Caco-2 (cell line): ENCODE data around the gene LCTL. TPM values are rescaled to one million over a fixed set of nuclear protein-coding genes. Genes with fewer than 3 reads are reported as not detected.

Experiments
- BruUV-seq: library from RNA; stranded (reverse); fragments of 400-500 nt; replicated peaks from 2 replicates; lab custom pipeline; 2021; lab: Mats Ljungman, UMichigan
- CTCF ChIA-PET: fragments of 300-600 bp; sonication (Branson Sonifier 250); formaldehyde crosslinking; loops from one replicate; lab custom pipeline; 2022; ENCODE audit warnings: antibody characterized with exemption; lab: Charles Lee
- POLR2A ChIA-PET: fragments of 300-600 bp; sonication (Branson Sonifier 250); formaldehyde crosslinking; loops from one replicate; lab custom pipeline; 2022; ENCODE audit warnings: antibody characterized with exemption; lab: Charles Lee
- DNase-seq, 2 experiments: peaks; one replicate each; pipeline versions ENCODE4 v3.0.0 to v3.0.0-alpha.2; 2020 to 2022
- H3K27me3 ChIP-seq: replicated peaks from 2 replicates; pipeline ENCODE4 v1.6.0; 2011; ENCODE audit warnings: low read length; ENCODE audit not compliant: control insufficient read depth, insufficient read depth
- H3K36me3 ChIP-seq: 2 replicates; pipeline ENCODE4 v1.5.1; 2011; ENCODE audit warnings: low read length; ENCODE audit not compliant: control insufficient read depth, insufficient read depth
- H3K4me1 ChIP-seq: fragments of 250-450 bp; sonication (Bioruptor Pico); 2 replicates; pipeline ENCODE4 v1.5.1; 2020; ENCODE audit warnings: mild to moderate bottlenecking
- H3K4me3 ChIP-seq: 2 replicates; pipeline ENCODE4 v1.5.1; 2011; ENCODE audit warnings: low read depth, mild to moderate bottlenecking, control low read depth, low read length
- H3K9me3 ChIP-seq: fragments of 250-450 bp; sonication (Bioruptor Pico); 2 replicates; pipeline ENCODE4 v1.5.1; 2020; ENCODE audit warnings: mild to moderate bottlenecking, moderate library complexity
- H3K27ac Mint-ChIP-seq: one replicate; pipeline ENCODE4 v1.8.0; 2022; ENCODE audit warnings: mixed read lengths; ENCODE audit not compliant: unreplicated experiment
- H3K27me3 Mint-ChIP-seq: one replicate; pipeline ENCODE4 v1.8.0; 2022; ENCODE audit warnings: mixed read lengths; ENCODE audit not compliant: insufficient read depth, unreplicated experiment
- H3K36me3 Mint-ChIP-seq: one replicate; pipeline ENCODE4 v1.8.0; 2022; ENCODE audit warnings: mild to moderate bottlenecking, mixed read lengths; ENCODE audit not compliant: insufficient read depth, unreplicated experiment
- H3K4me1 Mint-ChIP-seq: one replicate; pipeline ENCODE4 v1.8.0; 2022; ENCODE audit warnings: low read depth, mixed read lengths; ENCODE audit not compliant: unreplicated experiment
- H3K4me3 Mint-ChIP-seq: one replicate; pipeline ENCODE4 v1.8.0; 2022; ENCODE audit warnings: mild to moderate bottlenecking, moderate library complexity, mixed read lengths; ENCODE audit not compliant: unreplicated experiment
- H3K9me3 Mint-ChIP-seq: one replicate; pipeline ENCODE4 v1.8.0; 2022; ENCODE audit warnings: mixed read lengths; ENCODE audit not compliant: unreplicated experiment
- CTCF ChIP-seq, 2 experiments: fragments of 200-600 bp in 1 of 2; IDR thresholded peaks; 1 replicate in 1 of 2; 2 replicates in 1 of 2; pipeline versions ENCODE4 v1.5.1 to v1.8.0; 2011 to 2022; ENCODE audit warnings: antibody characterized with exemption in 1 of 2, control low read depth in 1 of 2, inconsistent platforms in 1 of 2, low read depth in 1 of 2, low read length in 1 of 2, mild to moderate bottlenecking in 1 of 2, moderate library complexity in 1 of 2; ENCODE audit not compliant: insufficient read depth in 1 of 2, severe bottlenecking in 1 of 2, unreplicated experiment in 1 of 2
- intact Hi-C: fragments of 100-400 bp; cut with micrococcal nuclease; formaldehyde crosslinking; loops from one replicate; pipeline ENCODE4 v1.10.0; 2022; ENCODE audit not compliant: unreplicated experiment
- total RNA-seq: library from RNA; stranded (reverse); gene quantifications from 2 replicates; pipeline ENCODE4 v1.2.3, GENCODE V29; 2022

Gene LCTL
- total RNA-seq, 1 experiment from 2014 or later = not detected

GRCh38 chr15:66595332-66595731 lies 29.5 kb upstream of the LCTL start:
- Histone ChIP-seq H3K9me3 (no peaks in the 10 kb centered on the region), H3K4me3 (no peak overlapping the region), H3K27me3 (no peaks in the 10 kb centered on the region), H3K4me1 (peaks cover 36% of the 10 kb centered on the region), H3K36me3 (no peaks in the 10 kb centered on the region)
- no peaks in the 10 kb centered on the region for H3K9me3 Mint-ChIP-seq
- H3K27me3 Mint-ChIP-seq = no peaks in the 10 kb centered on the region
- BruUV-seq = no TSS peak
- intact Hi-C loops = no loop called here
- DNase-seq = no peak
- TF ChIP-seq CTCF (IDR thresholded peaks at IDR 0.05; ENCODE audit: insufficient read depth in 1 of 2, low read depth in 1 of 2, low read length in 1 of 2, severe bottlenecking in 1 of 2, unreplicated experiment in 1 of 2) = no peak
- POLR2A ChIA-PET = no interaction called here
- CTCF ChIA-PET = no interaction called here
- peaks cover 18% of the 10 kb centered on the region for H3K4me1 Mint-ChIP-seq
- no peak overlapping the region for H3K4me3 Mint-ChIP-seq
- H3K27ac Mint-ChIP-seq = no peak overlapping the region
- no peaks in the 10 kb centered on the region for H3K36me3 Mint-ChIP-seq

- no peak for TF ChIP-seq CTCF (IDR thresholded peaks at IDR 0.05; ENCODE audit: insufficient read depth in 1 of 2, low read depth in 1 of 2, low read length in 1 of 2, severe bottlenecking in 1 of 2, unreplicated experiment in 1 of 2)
- CTCF ChIA-PET = interaction anchor here (0.6 to 0.8 kb wide), 3 partner anchors 96 to 301 kb away, joined by 3 read pairs; no protein-coding TSS in a partner anchor
- no peaks in the 10 kb centered on the region for H3K9me3 ChIP-seq
- no peak for DNase-seq
- Mint-ChIP-seq H3K36me3 (no peaks in the 10 kb centered on the region), H3K27me3 (no peaks in the 10 kb centered on the region), H3K4me3 (no peak overlapping the region), H3K4me1 (peaks cover 20% of the 10 kb centered on the region), H3K9me3 (no peaks in the 10 kb centered on the region), H3K27ac (no peak overlapping the region)
- no TSS peak for BruUV-seq
- H3K4me1 ChIP-seq = peaks cover 40% of the 10 kb centered on the region
- POLR2A ChIA-PET = no interaction called here
- no peak overlapping the region for H3K4me3 ChIP-seq
- no peaks in the 10 kb centered on the region for H3K27me3 ChIP-seq
- H3K36me3 ChIP-seq = no peaks in the 10 kb centered on the region
- intact Hi-C loops = loop anchor here (5.0 kb wide), 1 partner anchor 98 kb away; the partner anchor contains the start of gene SNAPC5
Observed at GRCh38 chr15:66594836-66595235, 29.0 kb upstream of the LCTL start.

- no peaks in the 10 kb centered on the region for H3K9me3 Mint-ChIP-seq
- TF ChIP-seq CTCF (IDR thresholded peaks at IDR 0.05; ENCODE audit: insufficient read depth in 1 of 2, low read depth in 1 of 2, low read length in 1 of 2, severe bottlenecking in 1 of 2, unreplicated experiment in 1 of 2) = no peak
- Histone ChIP-seq H3K9me3 (no peaks in the 10 kb centered on the region), H3K27me3 (no peaks in the 10 kb centered on the region), H3K4me3 (no peak overlapping the region), H3K4me1 (peaks cover 40% of the 10 kb centered on the region), H3K36me3 (no peaks in the 10 kb centered on the region)
- no TSS peak for BruUV-seq
- no peaks in the 10 kb centered on the region for H3K36me3 Mint-ChIP-seq
- CTCF ChIA-PET = interaction anchor here (0.6 to 0.8 kb wide), 3 partner anchors 95 to 300 kb away, joined by 3 read pairs; no protein-coding TSS in a partner anchor
- H3K27me3 Mint-ChIP-seq = no peaks in the 10 kb centered on the region
- H3K4me1 Mint-ChIP-seq = peaks cover 20% of the 10 kb centered on the region
- peak in 1 of 2 experiments; percentile 21 for DNase-seq
- H3K4me3 Mint-ChIP-seq = no peak overlapping the region
- POLR2A ChIA-PET = no interaction called here
- no peak overlapping the region for H3K27ac Mint-ChIP-seq
- intact Hi-C loops = loop anchor here (5.0 kb wide), 1 partner anchor 97 kb away; the partner anchor contains the start of gene SNAPC5
Observed at GRCh38 chr15:66594344-66594743, 28.5 kb upstream of the LCTL start.
